ENCODE measurements around the gene POLD1.

- TF ChIP-seq, protein P1, sequence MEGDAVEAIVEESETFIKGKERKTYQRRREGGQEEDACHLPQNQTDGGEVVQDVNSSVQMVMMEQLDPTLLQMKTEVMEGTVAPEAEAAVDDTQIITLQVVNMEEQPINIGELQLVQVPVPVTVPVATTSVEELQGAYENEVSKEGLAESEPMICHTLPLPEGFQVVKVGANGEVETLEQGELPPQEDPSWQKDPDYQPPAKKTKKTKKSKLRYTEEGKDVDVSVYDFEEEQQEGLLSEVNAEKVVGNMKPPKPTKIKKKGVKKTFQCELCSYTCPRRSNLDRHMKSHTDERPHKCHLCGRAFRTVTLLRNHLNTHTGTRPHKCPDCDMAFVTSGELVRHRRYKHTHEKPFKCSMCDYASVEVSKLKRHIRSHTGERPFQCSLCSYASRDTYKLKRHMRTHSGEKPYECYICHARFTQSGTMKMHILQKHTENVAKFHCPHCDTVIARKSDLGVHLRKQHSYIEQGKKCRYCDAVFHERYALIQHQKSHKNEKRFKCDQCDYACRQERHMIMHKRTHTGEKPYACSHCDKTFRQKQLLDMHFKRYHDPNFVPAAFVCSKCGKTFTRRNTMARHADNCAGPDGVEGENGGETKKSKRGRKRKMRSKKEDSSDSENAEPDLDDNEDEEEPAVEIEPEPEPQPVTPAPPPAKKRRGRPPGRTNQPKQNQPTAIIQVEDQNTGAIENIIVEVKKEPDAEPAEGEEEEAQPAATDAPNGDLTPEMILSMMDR (IDR thresholded peaks at IDR 0.05), result no peak
- no peak for TF ChIP-seq ZFX (IDR thresholded peaks at IDR 0.05; ENCODE audit: borderline replicate concordance)
These were observed 39.4 kb upstream of the POLD1 start for GRCh38 chr19:50344661-50345318.
